Measurements from ENCODE around the gene ZHX3.

DNA sequence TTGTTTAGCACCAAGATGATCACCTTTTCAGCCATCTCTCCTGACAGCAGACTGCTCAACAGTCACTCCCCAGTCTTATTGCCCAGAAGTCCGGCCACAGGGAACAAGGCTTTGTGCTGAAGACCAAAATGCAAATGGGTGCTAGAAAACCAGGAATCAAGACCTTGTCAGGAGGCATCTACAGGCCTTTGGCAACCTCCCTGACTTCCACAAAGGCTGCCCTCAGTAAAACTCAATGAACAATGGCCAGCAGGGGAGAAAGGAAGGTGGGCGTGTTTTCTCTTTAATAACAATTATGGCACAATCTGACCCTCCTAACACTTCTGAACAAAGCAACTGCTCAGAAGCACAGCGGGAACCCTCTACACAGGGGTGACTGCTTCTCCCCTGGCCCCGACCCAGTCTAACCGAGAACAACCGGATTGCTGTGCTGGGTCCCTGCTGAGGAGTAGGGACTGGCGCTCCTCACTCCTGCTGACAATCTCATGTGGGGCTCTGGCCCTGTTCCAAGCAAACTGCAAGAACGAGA is 138.6 kb downstream of the ZHX3 start:
- TF ChIP-seq POLR2AphosphoS5 (IDR thresholded peaks at IDR 0.05) (no peak), EP300 (IDR thresholded peaks at IDR 0.05) (no peak), POLR2A (IDR thresholded peaks at IDR 0.05) (no peak)
- TF ChIP-seq, protein P1, sequence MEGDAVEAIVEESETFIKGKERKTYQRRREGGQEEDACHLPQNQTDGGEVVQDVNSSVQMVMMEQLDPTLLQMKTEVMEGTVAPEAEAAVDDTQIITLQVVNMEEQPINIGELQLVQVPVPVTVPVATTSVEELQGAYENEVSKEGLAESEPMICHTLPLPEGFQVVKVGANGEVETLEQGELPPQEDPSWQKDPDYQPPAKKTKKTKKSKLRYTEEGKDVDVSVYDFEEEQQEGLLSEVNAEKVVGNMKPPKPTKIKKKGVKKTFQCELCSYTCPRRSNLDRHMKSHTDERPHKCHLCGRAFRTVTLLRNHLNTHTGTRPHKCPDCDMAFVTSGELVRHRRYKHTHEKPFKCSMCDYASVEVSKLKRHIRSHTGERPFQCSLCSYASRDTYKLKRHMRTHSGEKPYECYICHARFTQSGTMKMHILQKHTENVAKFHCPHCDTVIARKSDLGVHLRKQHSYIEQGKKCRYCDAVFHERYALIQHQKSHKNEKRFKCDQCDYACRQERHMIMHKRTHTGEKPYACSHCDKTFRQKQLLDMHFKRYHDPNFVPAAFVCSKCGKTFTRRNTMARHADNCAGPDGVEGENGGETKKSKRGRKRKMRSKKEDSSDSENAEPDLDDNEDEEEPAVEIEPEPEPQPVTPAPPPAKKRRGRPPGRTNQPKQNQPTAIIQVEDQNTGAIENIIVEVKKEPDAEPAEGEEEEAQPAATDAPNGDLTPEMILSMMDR (IDR thresholded peaks at IDR 0.05), result no peak

Data from suprapubic skin (tissue), 4 donors.